H4 (cell line): Measurements from ENCODE around the gene LY9. TPM values are rescaled to one million over a fixed set of nuclear protein-coding genes. Genes with fewer than 3 reads are reported as not detected.

Source experiments
- DNase-seq: peaks from one replicate; pipeline ENCODE4 v3.0.0-alpha.2; 2015; ENCODE audit warnings: low spot score
- total RNA-seq: library from RNA; depleted of rRNA; stranded (reverse); fragments of >200 nt; shearing (Covaris generic); gene quantifications from 2 replicates; pipeline ENCODE4 v1.2.3, GENCODE V29; 2014

The LY9 gene
- total RNA-seq, 1 experiment from 2014 or later = not detected

DNA sequence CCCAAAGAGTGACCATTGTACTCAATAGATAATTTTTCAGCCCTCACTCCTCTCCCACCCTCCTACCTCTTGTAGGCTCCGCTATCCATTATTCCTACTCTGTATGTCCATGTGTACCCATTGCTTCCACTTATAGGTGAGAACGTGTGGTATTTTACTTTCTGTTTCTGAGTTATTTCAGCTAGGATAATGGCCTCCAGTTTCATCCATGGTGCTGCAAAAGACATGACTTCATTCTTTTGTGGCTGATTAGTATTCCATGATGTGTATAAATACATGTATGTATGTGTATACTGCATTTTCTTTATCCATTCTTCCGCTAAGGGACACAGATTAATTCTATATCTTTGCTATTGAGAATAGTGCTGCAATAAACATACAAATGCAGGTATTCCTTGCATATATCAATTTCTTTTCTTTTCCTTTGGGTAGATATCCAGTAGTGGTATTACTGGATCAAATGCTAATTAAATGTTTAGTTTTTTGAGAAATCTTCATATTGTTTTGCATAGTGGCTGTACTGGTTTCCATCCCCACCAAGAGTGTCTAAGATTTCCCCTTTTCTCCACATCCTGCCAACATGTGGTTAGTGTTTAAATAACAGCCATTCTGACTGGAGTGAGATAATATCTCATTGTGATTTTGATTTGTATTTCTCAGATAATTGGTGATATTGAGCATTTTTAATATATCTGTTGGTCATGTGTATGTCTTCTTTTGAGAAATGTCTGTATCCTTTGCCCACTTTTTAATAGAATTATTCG, 4.9 kb downstream of the LY9 start:
- no peak for DNase-seq

DNA sequence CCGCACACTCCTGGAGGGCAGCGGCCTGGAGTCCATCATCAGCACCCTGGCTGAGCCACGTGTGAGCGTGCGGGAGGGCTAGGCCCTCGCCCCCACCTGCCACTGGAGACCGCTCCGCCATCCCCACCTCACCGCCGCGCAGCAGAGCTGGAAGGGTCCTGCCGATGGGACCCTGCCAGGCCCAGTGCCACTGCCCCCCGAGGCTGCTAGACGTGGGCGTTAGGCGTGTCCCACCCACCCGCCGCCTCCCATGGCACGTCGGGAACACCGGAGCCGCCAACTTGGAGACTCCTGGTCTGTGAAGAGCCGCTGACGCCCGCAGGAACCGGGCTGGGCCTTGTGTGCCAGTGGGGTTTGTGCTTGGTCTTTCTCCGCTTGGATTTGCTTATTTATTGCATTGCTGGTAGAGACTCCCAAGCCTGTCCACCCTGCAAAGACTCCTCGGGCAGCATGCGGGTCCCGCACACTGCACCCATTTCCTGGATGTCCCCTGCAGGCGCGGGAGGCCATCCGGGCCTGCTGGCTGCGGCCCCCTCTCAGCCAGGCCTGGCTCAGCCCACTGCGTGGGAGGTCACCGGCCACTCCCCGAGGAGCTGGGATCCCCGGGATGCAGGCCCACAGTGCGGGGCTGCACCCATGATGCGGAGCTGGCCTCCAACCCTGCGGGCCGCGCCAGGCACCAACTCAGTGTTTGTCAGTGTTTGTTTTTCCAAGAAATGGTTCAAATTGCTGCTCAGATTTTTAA, 6.0 kb downstream of the LY9 start:
- DNase-seq = no peak

DNA sequence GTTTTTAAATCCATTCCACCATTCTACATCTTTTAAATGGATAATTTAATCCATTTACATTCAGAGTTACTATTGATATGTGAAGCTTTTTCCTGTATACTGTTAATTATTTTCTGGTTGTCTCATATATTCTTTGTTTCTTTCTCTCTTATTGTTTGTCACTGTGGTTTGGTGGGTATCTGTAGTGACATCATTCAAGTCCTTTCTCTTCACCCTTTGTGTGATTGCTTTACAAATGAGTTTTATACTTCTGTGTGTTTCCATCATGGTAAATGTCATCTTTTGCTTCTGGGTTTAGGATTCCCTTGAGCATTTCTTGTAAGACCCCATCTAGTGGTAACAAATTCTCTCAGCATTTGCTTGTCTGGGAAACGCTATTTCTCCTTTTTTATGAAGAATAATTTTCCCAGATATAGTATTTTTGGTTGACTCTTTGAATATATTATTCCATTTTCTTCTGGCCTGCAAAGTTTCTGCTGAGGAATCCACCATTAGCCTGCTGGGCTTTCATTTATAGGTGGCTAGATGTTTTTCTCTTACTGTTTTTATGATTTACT, 10.2 kb downstream of the LY9 start:
- DNase-seq = no peak

DNA sequence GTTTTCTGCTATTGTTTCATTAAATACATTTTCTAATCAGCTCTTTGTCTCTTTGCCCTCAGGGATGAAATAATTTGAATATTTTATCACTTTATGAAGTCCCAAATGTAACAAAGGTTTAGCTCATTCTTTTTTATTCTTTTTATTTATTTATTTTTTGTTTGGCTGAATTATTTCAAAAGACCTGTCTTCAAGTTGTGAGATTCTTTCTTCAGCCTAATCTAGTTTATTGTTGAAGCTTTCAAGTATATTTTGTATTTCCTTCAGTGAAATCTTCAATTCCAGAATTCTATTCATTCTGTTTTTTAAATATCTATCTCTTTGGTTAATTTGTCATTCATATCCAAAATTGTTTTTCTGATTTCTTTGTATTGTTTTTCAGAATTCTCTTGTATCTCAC, 10.8 kb downstream of the LY9 start:
- no peak for DNase-seq

DNA sequence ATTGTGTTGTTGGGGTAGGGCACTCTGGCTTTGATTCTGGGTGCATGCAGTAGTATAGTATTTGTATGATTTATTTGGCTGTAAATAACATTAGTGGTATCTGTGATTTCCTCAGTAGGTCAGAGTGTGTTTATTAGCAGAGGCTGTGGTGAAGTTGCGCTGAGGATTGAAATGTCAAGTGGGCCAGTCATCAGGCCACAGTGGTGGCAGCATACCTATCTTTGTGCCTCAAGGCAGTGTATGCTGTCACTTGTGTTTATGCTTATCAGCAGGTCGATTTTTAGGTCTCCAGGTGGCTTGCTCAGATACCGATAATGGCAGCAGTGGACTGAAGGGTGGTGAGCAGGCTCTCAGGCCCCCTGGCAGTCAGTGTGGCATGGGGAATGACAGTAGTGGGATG, 11.3 kb downstream of the LY9 start:
- DNase-seq = no peak

DNA sequence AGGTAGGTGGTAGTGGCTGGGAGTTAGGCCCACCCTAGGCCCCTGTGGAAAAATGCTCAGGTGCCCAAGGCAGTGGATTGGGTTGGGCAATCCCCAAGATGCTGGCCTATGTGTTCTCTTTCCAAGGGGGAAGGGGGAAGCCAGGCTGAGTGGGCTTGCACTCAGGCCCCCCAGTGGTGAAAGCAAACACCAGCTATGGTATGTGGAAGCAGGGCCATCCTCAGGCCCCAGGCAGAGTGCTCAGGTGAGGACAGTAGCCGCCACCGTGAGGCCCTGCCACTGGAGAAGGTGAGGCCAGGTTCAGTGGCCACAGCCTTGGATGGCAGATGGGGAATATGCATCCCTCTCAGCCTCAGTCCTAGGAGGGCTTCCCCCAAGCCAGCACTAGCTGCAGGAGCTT, 11.8 kb downstream of the LY9 start:
- DNase-seq = no peak

DNA sequence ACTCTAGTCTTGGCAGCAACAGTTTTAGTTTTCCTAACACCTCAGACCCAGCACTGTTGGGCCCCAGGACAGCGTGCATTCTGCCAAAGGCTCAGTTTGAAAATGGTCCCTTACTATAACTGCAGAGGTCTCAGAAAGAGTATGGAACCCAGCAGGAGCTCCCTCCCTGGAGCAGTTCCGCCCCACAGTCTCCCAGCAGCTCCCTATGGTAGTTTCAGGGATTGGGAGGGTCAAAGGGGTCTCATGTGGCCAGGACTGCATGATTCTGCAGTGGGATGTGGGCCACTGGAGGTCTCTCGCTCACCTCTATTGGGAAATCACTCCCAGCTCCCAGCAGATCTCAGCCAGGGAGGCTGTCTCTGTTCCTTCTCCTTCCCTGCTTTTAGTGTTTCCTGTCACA, 12.3 kb downstream of the LY9 start:
- DNase-seq = no peak

DNA sequence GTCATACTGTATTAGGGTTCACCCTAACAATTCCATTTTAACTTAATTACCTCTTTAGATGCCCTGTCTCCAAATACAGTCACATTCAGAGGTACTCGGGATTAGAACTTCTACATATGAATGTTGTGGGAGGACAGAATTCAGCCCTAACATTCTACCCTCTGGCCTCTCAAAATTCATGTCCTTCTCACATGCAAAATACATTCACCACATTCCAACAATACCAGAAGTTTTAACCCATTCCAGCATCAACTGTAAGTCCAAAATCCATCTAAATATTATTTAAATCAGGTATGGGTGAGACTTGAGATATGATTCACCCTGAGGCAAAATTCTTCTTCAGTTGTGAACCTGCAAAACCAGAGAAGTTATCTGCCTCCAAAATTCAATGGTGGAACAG, 14.5 kb downstream of the LY9 start:
- DNase-seq = no peak

DNA sequence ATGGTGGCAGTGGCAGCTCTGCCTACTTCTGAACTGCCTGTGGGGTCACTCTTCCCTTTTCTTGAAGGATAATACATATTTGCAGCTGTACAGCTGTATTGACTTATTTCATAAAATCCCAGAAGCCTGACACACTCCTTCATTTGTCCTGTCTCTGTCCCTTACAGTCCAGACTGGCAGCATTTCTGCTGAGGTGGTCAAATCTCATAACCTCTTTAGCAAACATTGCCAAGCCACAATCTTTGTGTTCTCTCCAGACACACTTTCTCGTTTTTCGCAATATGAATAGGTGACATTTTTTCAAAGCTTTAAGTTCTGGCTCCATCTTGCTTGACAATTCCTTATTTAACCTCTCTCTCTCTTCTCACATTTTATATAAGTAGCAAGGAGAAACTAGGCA, 15.2 kb downstream of the LY9 start:
- no peak for DNase-seq

DNA sequence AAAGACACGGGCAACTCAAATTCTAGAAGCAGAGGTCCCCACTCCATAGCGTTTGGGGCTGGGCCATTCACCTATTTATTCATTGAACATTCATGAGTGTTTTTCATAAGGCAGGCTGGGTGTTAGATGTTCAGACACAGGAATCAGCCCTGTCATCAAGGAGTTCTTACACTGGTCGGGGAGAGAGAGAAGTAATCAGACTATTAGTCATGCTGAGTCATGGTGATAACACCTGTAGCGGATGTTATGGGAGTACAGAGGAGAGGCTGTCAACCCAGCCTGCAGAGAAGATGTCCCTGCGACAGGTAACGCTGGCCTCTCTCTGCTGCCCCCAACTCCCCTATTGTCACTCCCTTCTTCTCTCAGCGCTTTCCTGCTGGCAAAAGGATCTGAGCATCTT, 17.2 kb downstream of the LY9 start:
- peak; percentile 40 for DNase-seq

DNA sequence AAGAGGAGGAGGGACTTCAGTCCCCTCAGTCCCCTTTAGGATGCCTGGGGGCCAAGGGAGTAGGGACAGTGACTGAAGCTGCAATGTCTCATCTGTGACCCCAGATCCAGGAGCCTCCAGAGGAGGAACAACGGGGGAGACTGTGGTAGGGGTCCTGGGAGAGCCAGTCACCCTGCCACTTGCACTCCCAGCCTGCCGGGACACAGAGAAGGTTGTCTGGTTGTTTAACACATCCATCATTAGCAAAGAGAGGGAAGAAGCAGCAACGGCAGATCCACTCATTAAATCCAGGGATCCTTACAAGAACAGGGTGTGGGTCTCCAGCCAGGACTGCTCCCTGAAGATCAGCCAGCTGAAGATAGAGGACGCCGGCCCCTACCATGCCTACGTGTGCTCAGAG, 18.3 kb downstream of the LY9 start:
- DNase-seq = no peak

DNA sequence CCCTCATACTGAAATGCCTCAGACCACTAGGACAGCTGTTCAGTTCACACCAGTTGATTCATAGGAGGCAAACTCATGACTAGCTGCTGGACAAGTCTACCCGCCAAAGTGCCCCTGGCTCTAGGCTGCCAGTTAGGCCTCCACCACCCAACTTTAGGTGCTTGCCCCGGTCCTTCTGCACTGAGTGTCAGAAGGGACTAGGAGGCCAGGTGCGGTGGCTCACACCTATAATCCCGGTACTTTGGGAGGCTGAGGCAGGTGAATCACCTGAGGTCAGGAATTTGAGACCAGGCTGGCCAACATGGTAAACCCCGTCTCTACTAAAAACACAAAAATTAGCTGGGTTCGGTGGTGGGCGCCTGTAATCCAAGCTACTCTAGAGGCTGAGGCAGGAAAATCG, 18.9 kb downstream of the LY9 start:
- no peak for DNase-seq

DNA sequence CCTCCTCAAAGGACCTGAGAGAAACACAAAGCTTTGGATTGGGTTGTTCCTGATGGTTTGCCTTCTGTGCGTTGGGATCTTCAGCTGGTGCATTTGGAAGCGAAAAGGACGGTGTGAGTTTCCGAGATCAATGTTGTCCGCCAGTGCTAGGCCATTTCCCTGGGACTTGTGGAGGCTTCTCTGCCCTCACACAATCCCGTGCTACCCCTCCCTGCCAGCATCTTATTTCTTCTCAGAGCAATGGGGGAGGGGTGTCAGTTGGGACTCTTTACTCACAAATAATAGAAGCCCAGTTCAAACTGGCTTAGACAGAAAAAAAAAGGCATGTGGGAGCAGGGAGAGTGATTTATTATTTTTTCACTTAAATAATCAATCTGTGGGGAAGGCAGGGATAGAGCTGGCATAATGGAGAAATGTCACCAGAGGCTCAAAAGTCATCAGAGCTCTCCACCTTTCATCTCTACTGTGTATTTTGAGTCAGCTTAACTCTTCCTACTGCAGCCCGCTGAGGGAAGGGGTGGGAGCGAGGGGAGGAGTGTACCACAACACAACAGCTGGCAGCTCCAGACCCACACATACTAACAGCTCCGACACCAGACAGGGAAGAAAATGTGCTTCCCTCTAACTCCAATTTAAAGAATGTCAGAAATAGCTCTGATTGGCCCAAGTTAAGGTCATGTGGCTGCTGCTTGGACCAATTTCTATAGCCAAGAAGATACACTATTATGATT, 22.4 kb downstream of the LY9 start:
- DNase-seq = no peak

DNA sequence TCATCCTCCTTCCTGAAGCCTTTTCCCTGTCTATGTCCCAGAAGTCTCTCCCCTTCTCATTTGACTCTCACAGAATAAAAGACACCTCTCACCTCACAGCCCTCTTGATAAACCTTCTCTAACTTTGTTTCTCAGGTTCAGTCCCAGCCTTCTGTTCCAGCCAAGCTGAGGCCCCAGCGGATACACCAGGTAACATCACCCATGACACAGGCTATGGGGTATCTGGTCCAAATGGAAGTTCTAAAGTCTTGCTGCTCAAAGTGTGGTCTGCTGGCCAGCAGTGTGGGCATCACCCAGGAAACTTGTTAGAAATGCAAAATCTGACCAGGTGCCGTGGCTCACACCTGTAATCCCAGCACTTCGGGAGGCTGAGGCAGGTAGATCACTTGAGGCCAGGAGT, 23.2 kb downstream of the LY9 start:
- no peak for DNase-seq

DNA sequence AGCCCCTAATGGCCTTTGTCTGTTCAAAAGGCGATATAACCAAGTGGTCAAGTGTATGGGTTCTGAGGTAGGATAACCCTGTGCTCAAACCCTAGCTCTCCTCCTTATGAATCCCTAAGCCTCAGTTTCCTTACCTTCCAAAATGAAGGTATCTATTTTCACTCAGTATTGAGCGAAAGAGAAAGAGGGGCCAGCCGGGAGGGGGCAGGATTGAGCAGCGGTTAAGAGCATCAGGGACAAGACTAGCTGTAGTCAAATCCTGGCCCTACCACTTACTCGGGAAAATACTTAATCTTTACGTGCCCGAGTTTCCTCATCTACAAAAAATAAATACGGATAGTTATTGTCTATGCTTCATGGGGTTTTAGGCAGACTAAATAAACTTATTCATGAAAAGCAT, 25.7 kb downstream of the LY9 start:
- DNase-seq = no peak

DNA sequence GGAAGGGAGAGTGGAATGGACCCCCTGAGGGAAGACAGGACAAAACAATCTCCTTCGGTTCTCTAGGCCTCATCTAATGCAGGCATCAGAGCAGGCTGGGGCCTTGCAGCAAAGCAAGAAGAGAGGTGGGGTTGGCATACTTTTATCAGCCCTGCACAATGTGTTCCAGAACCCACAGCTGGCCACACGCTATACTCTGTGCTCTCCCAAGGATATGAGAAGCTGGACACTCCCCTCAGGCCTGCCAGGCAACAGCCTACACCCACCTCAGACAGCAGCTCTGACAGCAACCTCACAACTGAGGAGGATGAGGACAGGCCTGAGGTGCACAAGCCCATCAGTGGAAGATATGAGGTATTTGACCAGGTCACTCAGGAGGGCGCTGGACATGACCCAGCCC, 27.3 kb downstream of the LY9 start:
- no peak for DNase-seq

DNA sequence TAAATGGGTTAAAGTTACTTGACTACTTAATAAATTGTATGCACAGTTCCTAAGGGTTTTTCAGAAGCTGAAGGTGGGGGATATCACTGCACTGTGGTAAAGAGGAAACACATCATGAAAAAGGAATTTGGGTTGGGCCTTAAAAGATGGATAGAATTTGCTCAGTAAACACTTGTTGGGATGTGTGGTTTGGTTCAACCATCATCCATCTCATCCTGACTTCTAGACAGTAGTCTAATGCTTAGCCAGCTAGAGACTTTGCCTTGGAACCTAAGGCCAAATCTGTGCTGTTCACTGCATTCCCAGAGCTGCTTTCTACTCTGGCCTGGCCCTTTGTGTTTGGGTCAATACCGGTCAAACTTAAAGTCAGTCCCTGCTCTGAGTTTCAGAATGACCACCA, 30.6 kb downstream of the LY9 start:
- DNase-seq = peak; percentile 28

DNA sequence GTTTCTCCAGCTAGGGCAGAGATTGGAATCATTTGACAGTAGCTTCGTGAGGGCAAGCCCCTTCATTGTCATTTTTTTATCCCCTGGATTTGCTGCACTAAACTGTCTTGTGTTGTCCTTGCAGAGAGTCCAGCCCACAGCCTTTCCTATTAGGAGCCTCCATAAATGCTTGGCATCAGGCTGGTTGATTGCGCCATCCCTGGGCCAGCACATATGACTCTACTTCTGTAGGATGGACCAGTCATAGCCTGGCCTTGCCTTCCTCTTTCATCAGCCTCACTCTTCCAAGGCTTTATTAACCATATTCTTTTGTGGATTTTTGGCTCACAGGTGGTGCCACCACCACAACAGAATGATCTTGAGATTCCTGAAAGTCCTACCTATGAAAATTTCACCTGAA, 31.4 kb downstream of the LY9 start:
- no peak for DNase-seq

DNA sequence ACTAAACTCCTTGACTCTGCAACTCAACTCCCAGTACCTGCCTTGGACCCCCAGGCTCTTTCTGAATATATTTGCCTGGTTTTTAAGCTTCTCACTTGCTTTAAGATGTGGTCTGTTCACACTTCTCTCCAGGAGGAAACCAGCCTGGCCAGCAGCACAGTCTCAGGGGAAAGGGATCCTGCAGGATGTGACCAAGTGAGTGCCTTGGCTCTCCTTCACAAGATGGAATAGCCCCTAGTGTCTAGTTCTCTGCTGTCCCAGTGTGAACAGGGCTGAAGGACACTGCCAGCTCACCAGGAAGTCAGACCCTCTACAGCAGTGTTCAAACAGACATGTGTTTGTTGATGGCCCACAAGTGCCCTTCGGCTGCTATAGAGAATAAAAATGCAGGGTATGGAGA, 33.8 kb downstream of the LY9 start:
- no peak for DNase-seq

DNA sequence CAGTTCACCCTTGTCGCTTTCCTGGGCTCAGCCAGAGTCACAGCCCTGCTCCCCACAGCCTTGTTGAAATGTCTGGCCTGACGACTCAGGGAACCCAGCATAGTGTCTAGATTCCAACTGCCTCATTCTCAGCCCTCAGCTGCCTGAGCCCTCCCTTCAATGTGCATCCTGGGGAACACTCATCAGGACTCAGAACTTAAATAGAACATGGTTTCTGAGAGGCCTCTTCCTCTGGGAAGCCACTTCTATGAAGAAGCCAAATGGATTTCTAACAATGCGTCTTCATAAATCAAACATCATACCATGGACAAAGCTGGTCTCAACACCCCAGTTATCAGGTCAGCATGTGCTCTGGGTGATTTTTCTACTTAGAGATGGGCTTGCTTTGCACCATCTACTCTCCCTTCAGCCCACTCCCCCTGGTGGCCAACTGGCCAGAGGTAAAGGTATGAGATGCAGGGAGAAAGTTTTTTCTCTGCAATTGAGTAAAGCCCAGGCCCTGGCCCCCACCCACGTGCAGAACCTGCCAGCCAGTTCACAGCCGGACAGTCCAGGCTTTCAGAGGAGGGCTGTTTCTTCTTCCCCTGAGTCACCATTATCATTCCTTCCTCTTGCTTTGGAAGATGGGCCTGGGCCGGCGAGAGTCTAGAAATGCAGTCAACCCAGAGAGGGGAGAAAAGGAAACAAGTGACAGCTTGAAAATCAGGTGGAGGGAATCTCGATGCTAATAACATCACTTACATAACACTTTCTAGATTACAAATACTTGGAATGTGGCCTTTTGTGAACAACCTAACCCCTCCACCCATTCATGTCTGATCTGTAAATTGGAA, 34.6 kb downstream of the LY9 start:
- peak; percentile 44 for DNase-seq

DNA sequence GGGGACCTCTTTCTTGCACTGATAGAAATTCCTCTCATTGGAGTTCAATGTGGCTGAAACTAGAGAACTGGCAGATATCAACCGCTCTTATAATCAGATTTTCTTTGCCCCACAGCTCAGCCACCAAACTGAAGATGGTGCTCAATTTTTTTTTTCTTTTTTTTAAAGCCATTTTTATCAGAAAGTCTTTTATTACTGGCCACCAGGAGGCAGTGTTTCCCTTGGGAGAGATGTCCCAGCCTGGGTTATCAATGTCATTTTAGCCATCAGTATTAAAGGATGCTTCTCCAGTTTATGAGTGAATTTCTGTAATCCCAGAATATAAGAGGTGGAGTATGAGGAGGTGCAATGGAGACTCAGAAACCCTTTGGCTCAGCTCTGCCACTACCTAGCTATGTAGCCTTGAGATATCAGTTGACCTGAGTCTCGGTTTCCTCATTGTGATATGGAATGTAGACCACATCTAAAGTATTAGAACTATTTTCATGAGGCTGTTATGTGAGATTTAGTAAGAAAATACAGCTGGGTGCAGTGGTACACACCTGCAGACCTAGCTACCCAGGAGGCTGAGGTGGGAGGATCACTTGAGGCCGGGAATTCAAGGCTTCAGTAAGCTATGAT, 39.1 kb downstream of the LY9 start:
- DNase-seq = peak; percentile 21
